Activated T-cell treated with anti-CD3 and anti-CD28 coated beads, Interleukin-2, amount 50 U/mL, for 72 hours (primary cell): ENCODE measurements around the gene HACD2. TPM values are rescaled to one million over a fixed set of nuclear protein-coding genes. Genes with fewer than 3 reads are reported as not detected.
"Not testable (repeated sequence)": the region's sequence is repeated elsewhere in the genome, so short reads cannot be mapped to it uniquely, and the experiment has no call there.

Source experiments
- ATAC-seq, 2 donors: fragments of 150-1000 bp; cut with Tn5 transposase; replicated peaks in 1 of 2; 2 replicates each; pipeline ENCODE4 v1.10.0; 2021; ENCODE audit warnings: moderate library complexity in 2 of 2, mild to moderate bottlenecking in 1 of 2
- DNase-seq, 2 donors: peaks; one replicate each; pipeline ENCODE4 v3.0.0; 2021 to 2022; ENCODE audit warnings: mixed read lengths in 1 of 2
- H3K27ac Mint-ChIP-seq: one replicate; pipeline ENCODE4 v1.8.0; 2022; ENCODE audit warnings: mild to moderate bottlenecking, moderate library complexity, mixed read lengths
- H3K27me3 Mint-ChIP-seq: one replicate; pipeline ENCODE4 v1.8.0; 2022; ENCODE audit warnings: low read depth, mixed read lengths
- H3K36me3 Mint-ChIP-seq, 2 donors: one replicate each; pipeline ENCODE4 v1.8.0; 2022; ENCODE audit warnings: mixed read lengths in 2 of 2, mild to moderate bottlenecking in 1 of 2; ENCODE audit not compliant: insufficient read depth in 2 of 2
- H3K4me1 Mint-ChIP-seq: one replicate; pipeline ENCODE4 v1.8.0; 2022; ENCODE audit warnings: low read depth, mixed read lengths
- H3K4me3 Mint-ChIP-seq, 2 donors: one replicate each; pipeline ENCODE4 v1.8.0; 2022; ENCODE audit warnings: mild to moderate bottlenecking in 2 of 2, mixed read lengths in 2 of 2, moderate library complexity in 2 of 2
- H3K9me3 Mint-ChIP-seq, 2 donors: one replicate each; pipeline ENCODE4 v1.8.0; 2022; ENCODE audit warnings: mixed read lengths in 2 of 2
- total RNA-seq, 2 donors: library from RNA; stranded (reverse); gene quantifications; one replicate each; pipeline ENCODE4 v1.2.3, GENCODE V29; 2022

Gene HACD2
- total RNA-seq, 2 donors from 2014 or later = 27.1 to 30.0 TPM

GRCh38 chr3:123603153-123603552, 18.3 kb upstream of the HACD2 start:
- not testable (repeated sequence) for H3K4me3 Mint-ChIP-seq, H3K27me3 Mint-ChIP-seq, H3K9me3 Mint-ChIP-seq, H3K36me3 Mint-ChIP-seq, DNase-seq, ATAC-seq, H3K27ac Mint-ChIP-seq
- H3K4me1 Mint-ChIP-seq = peaks cover 25% of the 10 kb centered on the region

- Mint-ChIP-seq H3K9me3 (no peaks in the 10 kb centered on the region), H3K27ac (no peak overlapping the region), H3K36me3 (peaks cover 0 to 2% of the 10 kb centered on the region in 2 donors), H3K27me3 (no peaks in the 10 kb centered on the region), H3K4me1 (peaks cover 25% of the 10 kb centered on the region), H3K4me3 (no peak overlapping the region)
- ATAC-seq (no peak), DNase-seq (no peak)
These were observed 17.5 kb upstream of the HACD2 start for GRCh38 chr3:123602325-123602724.

- H3K36me3 Mint-ChIP-seq, H3K27ac Mint-ChIP-seq, ATAC-seq, H3K9me3 Mint-ChIP-seq, DNase-seq, H3K27me3 Mint-ChIP-seq, H3K4me3 Mint-ChIP-seq: not testable (repeated sequence)
- peaks cover 17% of the 10 kb centered on the region for H3K4me1 Mint-ChIP-seq
These were observed 16.0 kb upstream of the HACD2 start for GRCh38 chr3:123600863-123601262.

- Mint-ChIP-seq H3K9me3 (no peaks in the 10 kb centered on the region), H3K4me3 (no peak overlapping the region), H3K4me1 (no peaks in the 10 kb centered on the region), H3K36me3 (peaks cover 3 to 5% of the 10 kb centered on the region in 2 donors), H3K27ac (no peak overlapping the region), H3K27me3 (no peaks in the 10 kb centered on the region)
- DNase-seq = no peak
- ATAC-seq = no peak
These were observed 12.7 kb upstream of the HACD2 start for GRCh38 chr3:123597561-123597960.

- peaks cover 12 to 22% of the 10 kb centered on the region in 2 donors for H3K36me3 Mint-ChIP-seq
- H3K9me3 Mint-ChIP-seq = peaks cover 0 to 5% of the 10 kb centered on the region in 2 donors
- no peaks in the 10 kb centered on the region for H3K27me3 Mint-ChIP-seq
- H3K27ac Mint-ChIP-seq = no peak overlapping the region
- ATAC-seq (no peak), DNase-seq (no peak)
- no peak overlapping the region for H3K4me3 Mint-ChIP-seq
- no peaks in the 10 kb centered on the region for H3K4me1 Mint-ChIP-seq
These were observed 10.7 kb upstream of the HACD2 start for GRCh38 chr3:123595396-123596180.

GRCh38 chr3:123593381-123593780, 8.5 kb upstream of the HACD2 start:
- DNase-seq (no peak), ATAC-seq (no peak)
- Mint-ChIP-seq H3K27me3 (no peaks in the 10 kb centered on the region), H3K4me3 (no peak overlapping the region), H3K36me3 (peaks cover 20 to 35% of the 10 kb centered on the region in 2 donors), H3K9me3 (peaks cover 4 to 10% of the 10 kb centered on the region in 2 donors), H3K4me1 (no peaks in the 10 kb centered on the region), H3K27ac (no peak overlapping the region)

GRCh38 chr3:123590685-123591450, 6.0 kb upstream of the HACD2 start:
- no peak for ATAC-seq
- Mint-ChIP-seq H3K36me3 (peaks cover 20 to 35% of the 10 kb centered on the region in 2 donors), H3K27me3 (no peaks in the 10 kb centered on the region), H3K27ac (peak overlapping the region; percentile 42), H3K4me1 (peaks cover 6% of the 10 kb centered on the region), H3K9me3 (peaks cover 4 to 10% of the 10 kb centered on the region in 2 donors), H3K4me3 (no peak overlapping the region)
- DNase-seq = no peak

GRCh38 chr3:123587401-123587800, 2.5 kb upstream of the HACD2 start:
- H3K27ac Mint-ChIP-seq = no peak overlapping the region
- H3K4me3 Mint-ChIP-seq = no peak overlapping the region
- H3K9me3 Mint-ChIP-seq = peaks cover 4 to 10% of the 10 kb centered on the region in 2 donors
- ATAC-seq (no peak), DNase-seq (no peak)
- peaks cover 17 to 30% of the 10 kb centered on the region in 2 donors for H3K36me3 Mint-ChIP-seq
- no peaks in the 10 kb centered on the region for H3K27me3 Mint-ChIP-seq
- H3K4me1 Mint-ChIP-seq = peaks cover 24% of the 10 kb centered on the region

GRCh38 chr3:123586968-123587367, 2.1 kb upstream of the HACD2 start:
- Mint-ChIP-seq H3K9me3 (peaks cover 4 to 10% of the 10 kb centered on the region in 2 donors), H3K36me3 (peaks cover 17 to 29% of the 10 kb centered on the region in 2 donors), H3K27ac (no peak overlapping the region), H3K4me1 (peaks cover 28% of the 10 kb centered on the region), H3K27me3 (no peaks in the 10 kb centered on the region), H3K4me3 (peak overlapping the region in 1 of 2 donors; percentile 34)
- DNase-seq (no peak), ATAC-seq (no peak)

- H3K9me3 Mint-ChIP-seq = peaks cover 4 to 5% of the 10 kb centered on the region in 2 donors
- H3K27ac Mint-ChIP-seq = no peak overlapping the region
- no peak overlapping the region for H3K4me3 Mint-ChIP-seq
- ATAC-seq = no peak
- H3K27me3 Mint-ChIP-seq = no peaks in the 10 kb centered on the region
- H3K36me3 Mint-ChIP-seq = peaks cover 12 to 22% of the 10 kb centered on the region in 2 donors
- H3K4me1 Mint-ChIP-seq = peaks cover 32% of the 10 kb centered on the region
- DNase-seq = peak; percentile 35 to 45
These were observed 1.3 kb upstream of the HACD2 start for GRCh38 chr3:123586131-123586530.

- ATAC-seq (peak; percentile 45 to 47), DNase-seq (peak in 1 of 2 donors; percentile 45)
- Mint-ChIP-seq H3K9me3 (no peaks in the 10 kb centered on the region), H3K27ac (peak overlapping the region; percentile 83), H3K27me3 (no peaks in the 10 kb centered on the region), H3K4me1 (peaks cover 32% of the 10 kb centered on the region), H3K4me3 (no peak overlapping the region), H3K36me3 (peaks cover 0 to 9% of the 10 kb centered on the region in 2 donors)
These were observed 417 bp downstream of the HACD2 start for GRCh38 chr3:123584284-123584987.

- Mint-ChIP-seq H3K4me3 (no peak overlapping the region), H3K9me3 (no peaks in the 10 kb centered on the region), H3K27me3 (no peaks in the 10 kb centered on the region), H3K36me3 (peaks cover 2 to 5% of the 10 kb centered on the region in 2 donors), H3K27ac (peak overlapping the region; percentile 63), H3K4me1 (peaks cover 32% of the 10 kb centered on the region)
- DNase-seq = no peak
- ATAC-seq = no peak
These were observed 1.3 kb downstream of the HACD2 start for GRCh38 chr3:123583561-123583960.

- Mint-ChIP-seq H3K27ac (no peak overlapping the region), H3K4me3 (peak overlapping the region in 1 of 2 donors; percentile 49), H3K36me3 (peaks cover 2 to 8% of the 10 kb centered on the region in 2 donors), H3K9me3 (no peaks in the 10 kb centered on the region), H3K4me1 (peaks cover 31% of the 10 kb centered on the region), H3K27me3 (no peaks in the 10 kb centered on the region)
- no peak for ATAC-seq
- no peak for DNase-seq
These were observed 2.5 kb downstream of the HACD2 start for GRCh38 chr3:123582315-123582714.
